ENCODE results near the gene VILL. TPM values are rescaled to one million over a fixed set of nuclear protein-coding genes. Genes with fewer than 3 reads are reported as not detected.

The VILL gene
- total RNA-seq, 4 donors from 2014 or later: 3.5 to 7.5 (median 5.2) TPM

- 27 to 54% methylated on average over 5 of the region's 5 CpGs for WGBS, 2 donors (ENCODE audit: low coverage in 1 of 2)
- Histone ChIP-seq H3K9me3 (no peaks in the 10 kb centered on the region), H3K4me1 (peaks cover 2 to 32% (median 8%) of the 10 kb centered on the region in 3 donors), H3K4me3 (no peak overlapping the region), H3K27ac (peak overlapping the region in 2 of 4 donors; percentile 14 to 16), H3K27me3 (no peaks in the 10 kb centered on the region), H3K36me3 (peaks cover 0 to 21% of the 10 kb centered on the region in 2 donors)
- ATAC-seq: no peak
- no peak for TF ChIP-seq POLR2A (IDR thresholded peaks at IDR 0.05)
- TF ChIP-seq CTCF (IDR thresholded peaks at IDR 0.05): no peak
- no peak for TF ChIP-seq POLR2AphosphoS5 (IDR thresholded peaks at IDR 0.05)
- no peak for TF ChIP-seq EP300 (IDR thresholded peaks at IDR 0.05)
Observed at GRCh38 chr3:37963016-37963415, 27.6 kb upstream of the VILL start.

- Histone ChIP-seq H3K4me3 (no peak overlapping the region), H3K36me3 (peaks cover 0 to 24% of the 10 kb centered on the region in 2 donors), H3K4me1 (peaks cover 2 to 35% (median 8%) of the 10 kb centered on the region in 3 donors), H3K27ac (no peak overlapping the region), H3K9me3 (no peaks in the 10 kb centered on the region), H3K27me3 (no peaks in the 10 kb centered on the region)
- ATAC-seq: no peak
- TF ChIP-seq EP300 (IDR thresholded peaks at IDR 0.05) (no peak), POLR2AphosphoS5 (IDR thresholded peaks at IDR 0.05) (no peak), CTCF (IDR thresholded peaks at IDR 0.05) (no peak), POLR2A (IDR thresholded peaks at IDR 0.05) (no peak)
- 82 to 83% methylated on average over 2 to 3 of the region's 3 CpGs for WGBS, 2 donors (ENCODE audit: low coverage in 1 of 2)
Observed at GRCh38 chr3:37963635-37964034, 27.0 kb upstream of the VILL start.

GRCh38 chr3:37964146-37964545, 26.4 kb upstream of the VILL start:
- 95 to 100% methylated on average over 3 of the region's 3 CpGs for WGBS, 2 donors (ENCODE audit: low coverage in 1 of 2)

GRCh38 chr3:37964716-37965115, 25.9 kb upstream of the VILL start:
- peaks cover 0 to 31% of the 10 kb centered on the region in 2 donors for H3K36me3 ChIP-seq
- peaks cover 2 to 45% (median 12%) of the 10 kb centered on the region in 3 donors for H3K4me1 ChIP-seq
- TF ChIP-seq EP300 (IDR thresholded peaks at IDR 0.05): no peak
- H3K4me3 ChIP-seq: no peak overlapping the region
- no peaks in the 10 kb centered on the region for H3K27me3 ChIP-seq
- H3K9me3 ChIP-seq: no peaks in the 10 kb centered on the region
- no peak overlapping the region for H3K27ac ChIP-seq
- WGBS, 2 donors (ENCODE audit: low coverage in 1 of 2): 82 to 100% methylated on average over 1 of the region's 1 CpG
- ATAC-seq: no peak

More at GRCh38 chr3:37964146-37964545, 26.4 kb upstream of the VILL start:
- Histone ChIP-seq H3K36me3 (peaks cover 0 to 26% of the 10 kb centered on the region in 2 donors), H3K4me3 (no peak overlapping the region), H3K9me3 (no peaks in the 10 kb centered on the region), H3K4me1 (peaks cover 2 to 40% (median 12%) of the 10 kb centered on the region in 3 donors), H3K27me3 (no peaks in the 10 kb centered on the region), H3K27ac (no peak overlapping the region)
- ATAC-seq: no peak
- TF ChIP-seq POLR2AphosphoS5 (IDR thresholded peaks at IDR 0.05) (no peak), EP300 (IDR thresholded peaks at IDR 0.05) (no peak), CTCF (IDR thresholded peaks at IDR 0.05) (no peak), POLR2A (IDR thresholded peaks at IDR 0.05) (no peak)

- H3K4me1 ChIP-seq: peaks cover 0 to 33% (median 8%) of the 10 kb centered on the region in 3 donors
- peak; percentile 67 for ATAC-seq
- no peaks in the 10 kb centered on the region for H3K27me3 ChIP-seq
- H3K27ac ChIP-seq: no peak overlapping the region
- no peak overlapping the region for H3K4me3 ChIP-seq
- H3K36me3 ChIP-seq: peaks cover 0 to 58% of the 10 kb centered on the region in 2 donors
- no peaks in the 10 kb centered on the region for H3K9me3 ChIP-seq
- no peak for TF ChIP-seq POLR2AphosphoS5 (IDR thresholded peaks at IDR 0.05)
- peak; percentile 65 to 89 (median 80) for TF ChIP-seq CTCF (IDR thresholded peaks at IDR 0.05)
- 40 to 89% methylated on average over 2 to 6 of the region's 7 CpGs for WGBS, 2 donors (ENCODE audit: low coverage in 1 of 2)
Observed at GRCh38 chr3:37967260-37967881, 23.2 kb upstream of the VILL start.

All from gastroesophageal sphincter (tissue), 4 donors.